Nephron progenitor cell (in vitro differentiated cells): Measurements from ENCODE around the gene PTPRF.
A peak's percentile ranks its signal among the peaks of the same experiment; 100 is the strongest.
"Not testable (repeated sequence)": the region's sequence is repeated elsewhere in the genome, so short reads cannot be mapped to it uniquely, and the experiment has no call there.

ENCODE experiments used
- DNase-seq: peaks from one replicate; pipeline ENCODE4 v3.0.0; 2021
- H3K27ac Mint-ChIP-seq: 2 replicates; pipeline ENCODE4 v1.8.0; 2021; ENCODE audit warnings: mild to moderate bottlenecking, moderate library complexity, mixed read lengths
- H3K27me3 Mint-ChIP-seq: 2 replicates; pipeline ENCODE4 v1.8.0; 2021; ENCODE audit warnings: mild to moderate bottlenecking, low read depth, mixed read lengths; ENCODE audit not compliant: poor library complexity
- H3K36me3 Mint-ChIP-seq: 2 replicates; pipeline ENCODE4 v1.8.0; 2021; ENCODE audit warnings: low read depth, mixed read lengths
- H3K4me1 Mint-ChIP-seq: 2 replicates; pipeline ENCODE4 v1.8.0; 2021; ENCODE audit warnings: mixed read lengths
- H3K4me3 Mint-ChIP-seq: 2 replicates; pipeline ENCODE4 v1.8.0; 2021; ENCODE audit warnings: mild to moderate bottlenecking, moderate library complexity, mixed read lengths
- H3K9me3 Mint-ChIP-seq: 2 replicates; pipeline ENCODE4 v1.8.0; 2021; ENCODE audit warnings: mild to moderate bottlenecking, moderate library complexity, mixed read lengths
- CTCF ChIP-seq: fragments of 200-600 bp; sonication (generic); IDR thresholded peaks from 2 replicates; pipeline ENCODE4 v1.5.0; 2021; ENCODE audit warnings: antibody characterized with exemption

PTPRF gene

GRCh38 chr1:43545695-43546387, 15.2 kb downstream of the PTPRF start:
- peak; percentile 95 for DNase-seq
- Mint-ChIP-seq H3K9me3 (no peaks in the 10 kb centered on the region), H3K36me3 (peaks cover 10% of the 10 kb centered on the region), H3K4me3 (peak overlapping the region; percentile 63), H3K27ac (peak overlapping the region; percentile 95), H3K4me1 (peaks cover 97% of the 10 kb centered on the region), H3K27me3 (no peaks in the 10 kb centered on the region)
- TF ChIP-seq CTCF: no peak

GRCh38 chr1:43546388-43547100, 15.9 kb downstream of the PTPRF start:
- peaks cover 93% of the 10 kb centered on the region for H3K4me1 Mint-ChIP-seq

GRCh38 chr1:43547538-43548072, 16.9 kb downstream of the PTPRF start:
- TF ChIP-seq CTCF: no peak
- peak overlapping the region; percentile 88 for H3K27ac Mint-ChIP-seq
- no peaks in the 10 kb centered on the region for H3K9me3 Mint-ChIP-seq
- H3K36me3 Mint-ChIP-seq: peaks cover 10% of the 10 kb centered on the region
- DNase-seq: no peak
- peak overlapping the region; percentile 55 for H3K4me3 Mint-ChIP-seq
- H3K4me1 Mint-ChIP-seq: peaks cover 93% of the 10 kb centered on the region
- H3K27me3 Mint-ChIP-seq: no peaks in the 10 kb centered on the region

More at GRCh38 chr1:43546388-43547100, 15.9 kb downstream of the PTPRF start:
- Mint-ChIP-seq H3K27me3 (no peaks in the 10 kb centered on the region), H3K4me3 (peak overlapping the region; percentile 64), H3K27ac (peak overlapping the region; percentile 95), H3K36me3 (peaks cover 10% of the 10 kb centered on the region), H3K9me3 (no peaks in the 10 kb centered on the region)
- no peak for DNase-seq
- no peak for TF ChIP-seq CTCF

GRCh38 chr1:43548285-43549271, 17.9 kb downstream of the PTPRF start:
- peaks cover 11% of the 10 kb centered on the region for H3K36me3 Mint-ChIP-seq
- no peak overlapping the region for H3K27ac Mint-ChIP-seq
- peaks cover 95% of the 10 kb centered on the region for H3K4me1 Mint-ChIP-seq
- no peak overlapping the region for H3K4me3 Mint-ChIP-seq
- DNase-seq: no peak
- no peak for TF ChIP-seq CTCF
- no peaks in the 10 kb centered on the region for H3K27me3 Mint-ChIP-seq
- no peaks in the 10 kb centered on the region for H3K9me3 Mint-ChIP-seq

- H3K4me3 Mint-ChIP-seq: peak overlapping the region; percentile 46
Measured at GRCh38 chr1:43549394-43549793, 18.7 kb downstream of the PTPRF start.

More at GRCh38 chr1:43549394-43549793, 18.7 kb downstream of the PTPRF start:
- H3K27ac Mint-ChIP-seq, H3K27me3 Mint-ChIP-seq, H3K9me3 Mint-ChIP-seq, DNase-seq: not testable (repeated sequence)
- Mint-ChIP-seq H3K4me1 (peaks cover 95% of the 10 kb centered on the region), H3K36me3 (peaks cover 17% of the 10 kb centered on the region)
